Measurements from ENCODE around the gene SPATA31D1. TPM values are rescaled to one million over a fixed set of nuclear protein-coding genes. Genes with fewer than 3 reads are reported as not detected.

The SPATA31D1 gene
- total and polyA plus RNA-seq, 2 donors (not counting 1 experiment from before 2014, with no cell fraction given): not detected

- intact Hi-C loops (cut with micrococcal nuclease): no loop called here
- H3K9me3 ChIP-seq (ENCODE audit: control extremely low read depth in 1 of 3, control insufficient read depth in 2 of 3, insufficient read depth in 1 of 3, low read length in 2 of 3): peaks cover 0 to 7% (median 0%) of the 10 kb centered on the region in 3 donors
- TF ChIP-seq EZH2 (IDR thresholded peaks at IDR 0.05; ENCODE audit: borderline replicate concordance, insufficient read depth, low read depth, low read length, poor library complexity, severe bottlenecking) (no peak), CTCF (IDR thresholded peaks at IDR 0.05) (no peak)
Measured at GRCh38 chr9:81964218-81965171, 24.1 kb upstream of the SPATA31D1 start.

GRCh38 chr9:81968026-81968425 is 20.5 kb upstream of the SPATA31D1 start:
- Histone ChIP-seq H3K4me3 (ENCODE audit: control extremely low read depth in 1 of 5, extremely low read depth in 1 of 5, insufficient read depth in 1 of 5, low read depth in 2 of 5, low read length in 4 of 5) (no peak overlapping the region), H3K36me3 (replicated peaks in 1 of 2; ENCODE audit: control extremely low read depth in 1 of 2, control insufficient read depth in 1 of 2, extremely low read depth in 1 of 2, insufficient read depth in 2 of 2, low read length in 1 of 2) (no peaks in the 10 kb centered on the region), H3K9me3 (ENCODE audit: control extremely low read depth in 1 of 3, control insufficient read depth in 2 of 3, insufficient read depth in 1 of 3, low read length in 2 of 3) (peaks cover 0 to 7% (median 0%) of the 10 kb centered on the region in 3 donors), H3K4me2 (replicated peaks; ENCODE audit: low read depth, low read length, poor library complexity, severe bottlenecking) (no peak overlapping the region), H3K4me1 (ENCODE audit: control insufficient read depth in 2 of 2, insufficient read depth in 2 of 2, low read length in 2 of 2) (no peaks in the 10 kb centered on the region), H4K20me1 (ENCODE audit: control insufficient read depth, insufficient read depth, low read length, poor library complexity, severe bottlenecking) (no peaks in the 10 kb centered on the region), H3K27ac (ENCODE audit: low read length in 2 of 2) (no peak overlapping the region), H3K9ac (ENCODE audit: low read length) (no peak overlapping the region), H2AFZ (ENCODE audit: insufficient read depth, low read depth, low read length, poor library complexity, severe bottlenecking) (no peak overlapping the region), H3K79me2 (ENCODE audit: control insufficient read depth, insufficient read depth, low read length) (no peaks in the 10 kb centered on the region), H3K27me3 (replicated peaks in 1 of 4; ENCODE audit: control extremely low read depth in 1 of 4, control insufficient read depth in 3 of 4, insufficient read depth in 4 of 4, low read length in 3 of 4) (no peaks in the 10 kb centered on the region)
- no peak for TF ChIP-seq EZH2 (IDR thresholded peaks at IDR 0.05; ENCODE audit: borderline replicate concordance, insufficient read depth, low read depth, low read length, poor library complexity, severe bottlenecking)
- no peak for TF ChIP-seq CTCF (IDR thresholded peaks at IDR 0.05)
- Mint-ChIP-seq H3K27ac (no peak overlapping the region), H3K4me1 (no peaks in the 10 kb centered on the region), H3K9me3 (ENCODE audit: insufficient read depth) (no peaks in the 10 kb centered on the region), H3K27me3 (no peaks in the 10 kb centered on the region), H3K4me3 (no peak overlapping the region)
- no peak for ATAC-seq (ENCODE audit: low read depth)
- intact Hi-C loops (cut with micrococcal nuclease): no loop called here
- POLR2A ChIA-PET: no interaction called here
- no peak for DNase-seq
- WGBS (ENCODE audit: insufficient coverage): 97% methylated on average over 3 of the region's 3 CpGs
- CTCF ChIA-PET: no interaction called here

More at GRCh38 chr9:81964218-81965171, 24.1 kb upstream of the SPATA31D1 start:
- Histone ChIP-seq H3K36me3 (replicated peaks in 1 of 2; ENCODE audit: control extremely low read depth in 1 of 2, control insufficient read depth in 1 of 2, extremely low read depth in 1 of 2, insufficient read depth in 2 of 2, low read length in 1 of 2) (no peaks in the 10 kb centered on the region), H4K20me1 (ENCODE audit: control insufficient read depth, insufficient read depth, low read length, poor library complexity, severe bottlenecking) (no peaks in the 10 kb centered on the region), H2AFZ (ENCODE audit: insufficient read depth, low read depth, low read length, poor library complexity, severe bottlenecking) (no peak overlapping the region), H3K27ac (ENCODE audit: low read length in 2 of 2) (no peak overlapping the region), H3K27me3 (replicated peaks in 1 of 4; ENCODE audit: control extremely low read depth in 1 of 4, control insufficient read depth in 3 of 4, insufficient read depth in 4 of 4, low read length in 3 of 4) (no peaks in the 10 kb centered on the region), H3K4me1 (ENCODE audit: control insufficient read depth in 2 of 2, insufficient read depth in 2 of 2, low read length in 2 of 2) (no peaks in the 10 kb centered on the region), H3K4me2 (replicated peaks; ENCODE audit: low read depth, low read length, poor library complexity, severe bottlenecking) (no peak overlapping the region), H3K4me3 (ENCODE audit: control extremely low read depth in 1 of 5, extremely low read depth in 1 of 5, insufficient read depth in 1 of 5, low read depth in 2 of 5, low read length in 4 of 5) (no peak overlapping the region), H3K9ac (ENCODE audit: low read length) (no peak overlapping the region), H3K79me2 (ENCODE audit: control insufficient read depth, insufficient read depth, low read length) (no peaks in the 10 kb centered on the region)
- no peaks in the 10 kb centered on the region for H3K4me1 Mint-ChIP-seq
- no peak overlapping the region for H3K4me3 Mint-ChIP-seq
- ATAC-seq (ENCODE audit: low read depth) (no peak), DNase-seq (no peak)
- POLR2A ChIA-PET: no interaction called here
- no peak overlapping the region for H3K27ac Mint-ChIP-seq
- no peaks in the 10 kb centered on the region for H3K27me3 Mint-ChIP-seq
- CTCF ChIA-PET: interaction anchor here (0.5 kb wide), 1 partner anchor 130 kb away, joined by 3 read pairs; no protein-coding TSS in a partner anchor
- no CpG with 5 or more reads among the region's 6 CpGs for WGBS (ENCODE audit: insufficient coverage)
- H3K9me3 Mint-ChIP-seq (ENCODE audit: insufficient read depth): no peaks in the 10 kb centered on the region

Data from B cell (primary cell).